ENCODE results near the gene MYOT. TPM values are rescaled to one million over a fixed set of nuclear protein-coding genes. Genes with fewer than 3 reads are reported as not detected.

Gene MYOT
- polyA plus RNA-seq, 5 donors: 0.90 to 8.3 (median 1.2) TPM

DNA sequence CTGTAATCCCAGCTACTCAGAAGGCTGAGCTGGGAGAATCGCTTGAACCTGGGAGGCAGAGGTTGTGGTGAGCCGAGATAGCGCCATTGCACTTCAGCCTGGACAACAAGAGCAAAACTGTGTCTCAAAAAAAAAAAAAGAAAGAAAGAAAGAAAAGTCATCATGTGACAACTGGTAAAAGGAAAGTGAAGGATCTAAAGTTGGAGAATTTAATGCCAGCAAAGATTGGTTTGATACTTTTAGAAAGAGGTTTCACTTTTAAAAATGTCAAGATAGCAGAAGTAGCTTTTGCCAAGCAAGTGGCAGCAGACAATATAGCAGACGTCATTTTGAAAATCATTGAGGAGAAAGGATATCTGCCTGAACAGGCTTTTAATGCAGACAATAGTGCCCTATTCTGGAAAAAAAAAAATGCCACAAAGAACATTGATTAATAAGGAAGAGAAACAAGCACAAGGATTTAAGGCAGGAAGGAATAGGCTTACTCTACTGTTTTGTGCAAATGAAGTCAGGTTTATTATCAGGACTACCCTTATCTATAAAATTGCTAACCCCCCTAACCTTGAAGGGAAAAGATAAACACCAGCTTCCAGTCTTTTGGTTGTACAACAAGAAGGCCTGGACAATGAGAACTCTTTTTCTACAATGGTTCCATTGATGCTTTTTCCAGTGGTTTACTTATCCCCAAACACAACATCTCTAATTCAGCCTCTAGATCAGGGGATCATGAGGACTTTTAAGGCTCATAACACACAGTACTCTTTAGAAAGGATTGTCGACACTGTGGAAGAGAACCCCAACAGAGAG lies 33.6 kb downstream of the MYOT start:
- DNase-seq: no peak

DNA sequence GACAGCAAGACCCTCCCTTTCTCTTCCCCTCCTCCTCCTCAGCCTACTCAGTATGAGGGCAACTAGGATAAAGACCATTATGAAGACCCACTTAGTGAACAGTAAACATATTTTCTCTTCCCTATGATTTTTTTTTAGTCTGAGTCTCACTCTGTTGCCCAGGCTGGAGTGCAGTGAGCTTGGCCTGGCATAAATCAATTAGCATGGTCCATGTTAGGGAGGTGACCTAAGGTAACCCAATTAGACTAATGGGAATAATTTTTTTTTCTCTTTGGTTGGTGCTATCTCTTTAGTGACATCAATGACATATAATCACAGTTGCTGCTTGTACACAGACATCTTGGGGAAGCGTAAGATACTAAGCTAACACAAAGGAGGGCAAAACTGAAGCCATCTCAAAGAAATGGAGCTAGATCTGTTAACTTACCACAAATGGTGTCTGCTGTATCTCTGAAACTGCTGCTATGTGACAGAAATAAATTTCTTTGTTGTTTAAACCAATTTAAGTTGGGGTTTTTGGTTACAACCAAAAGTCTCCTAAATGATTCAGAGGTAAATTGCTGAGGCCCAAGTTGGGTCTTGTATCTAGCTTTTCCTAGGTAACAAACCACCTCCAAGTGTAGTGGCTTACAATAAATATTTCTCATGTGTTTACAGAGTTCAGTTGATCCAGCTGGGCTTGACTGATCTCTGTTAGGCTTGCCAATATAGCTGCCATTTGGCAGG lies 34.9 kb downstream of the MYOT start:
- DNase-seq: no peak

DNA sequence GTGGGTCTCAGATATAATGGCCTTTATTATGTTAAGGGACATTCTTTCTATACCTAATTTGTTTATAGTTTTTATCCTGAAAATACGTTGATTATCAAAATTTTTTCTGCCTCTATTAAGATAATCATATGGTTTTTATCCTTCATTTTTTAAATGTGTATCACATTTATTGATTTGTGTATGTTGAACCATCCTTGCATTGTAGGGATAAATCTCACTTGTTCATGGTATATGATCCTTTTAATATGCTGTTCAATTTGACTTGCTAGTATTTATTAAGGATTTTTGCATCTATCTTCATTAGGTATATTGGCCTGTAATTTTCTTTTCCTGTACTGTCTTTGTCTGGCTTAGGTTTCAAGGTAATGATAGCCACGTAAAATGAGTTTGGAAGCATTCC lies 47.1 kb downstream of the MYOT start:
- no peak for DNase-seq

DNA sequence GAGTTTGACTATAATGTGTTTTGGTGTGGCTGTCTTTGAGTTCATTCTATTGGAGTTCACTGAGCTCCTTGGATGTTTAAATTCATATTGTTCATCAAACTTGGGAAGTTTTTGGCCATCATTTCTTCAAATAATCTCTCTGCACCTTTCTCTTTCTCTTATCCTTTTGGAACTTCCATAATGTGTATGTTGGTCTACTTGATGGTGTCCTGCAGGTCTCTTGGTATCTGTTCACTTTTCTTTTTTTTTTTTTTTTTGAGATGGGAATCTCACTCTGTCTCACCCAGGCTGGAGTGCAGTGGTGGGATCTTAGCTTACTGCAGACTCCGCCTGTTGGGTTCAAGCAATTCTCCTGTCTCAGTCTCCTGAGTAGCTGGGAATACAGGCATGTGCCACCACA lies 49.3 kb downstream of the MYOT start:
- DNase-seq: no peak

DNA sequence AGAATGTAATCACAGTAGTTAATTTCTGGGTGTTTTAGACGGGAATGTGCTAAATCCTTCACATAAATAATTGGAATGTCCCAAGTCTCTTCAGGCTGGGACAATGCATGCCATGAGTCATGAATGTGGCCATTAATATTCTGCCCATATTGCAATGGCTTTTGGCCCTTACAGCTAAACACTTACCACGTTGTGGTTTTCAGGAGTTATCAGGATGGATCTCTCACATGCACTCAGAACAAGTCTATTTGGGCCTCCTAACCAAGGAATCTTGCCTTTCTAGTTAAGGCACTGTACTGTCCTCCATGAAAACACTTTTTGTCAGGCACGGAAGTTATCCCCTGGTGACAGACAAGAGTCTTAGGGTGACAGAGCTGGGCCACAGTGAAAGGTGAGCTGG lies 54.3 kb downstream of the MYOT start:
- DNase-seq: no peak

DNA sequence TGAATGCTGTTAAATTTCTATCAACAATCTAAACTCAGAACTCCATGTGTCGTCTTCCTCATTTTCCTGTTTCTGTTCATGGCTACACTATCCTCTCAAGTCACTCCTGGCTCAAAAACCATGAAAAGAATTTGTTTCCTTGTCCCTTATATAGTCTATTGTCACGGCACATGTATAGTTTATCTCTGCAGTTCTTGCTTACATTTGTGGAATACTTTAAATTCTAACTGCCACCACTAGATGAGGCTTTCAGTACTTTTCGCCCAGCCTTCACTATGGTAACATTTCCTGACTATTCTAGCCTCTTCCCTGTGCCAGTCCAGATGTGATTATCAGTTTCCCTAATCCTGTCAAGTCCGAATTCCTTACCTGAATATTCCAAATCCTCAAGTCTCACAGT lies 56.2 kb downstream of the MYOT start:
- DNase-seq: no peak

DNA sequence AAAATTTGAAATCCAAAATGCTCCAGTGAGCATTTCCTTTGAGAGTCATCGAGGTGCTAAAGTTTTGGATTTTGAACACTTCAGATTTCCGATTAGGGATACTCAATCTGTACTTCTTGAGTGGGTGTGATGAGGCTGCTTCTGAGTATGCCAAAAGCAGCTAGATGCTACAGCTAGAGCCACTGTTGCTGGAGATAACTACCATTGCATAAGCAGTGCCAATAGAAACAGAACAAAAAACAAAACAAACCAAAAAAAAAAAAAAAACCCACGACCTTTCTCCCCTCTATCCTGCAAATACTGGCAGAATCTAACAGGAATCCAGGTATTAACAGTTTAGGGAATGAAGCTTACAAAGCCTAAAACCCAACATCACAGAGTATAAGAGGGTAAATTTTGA lies 65.1 kb downstream of the MYOT start:
- no peak for DNase-seq

DNA sequence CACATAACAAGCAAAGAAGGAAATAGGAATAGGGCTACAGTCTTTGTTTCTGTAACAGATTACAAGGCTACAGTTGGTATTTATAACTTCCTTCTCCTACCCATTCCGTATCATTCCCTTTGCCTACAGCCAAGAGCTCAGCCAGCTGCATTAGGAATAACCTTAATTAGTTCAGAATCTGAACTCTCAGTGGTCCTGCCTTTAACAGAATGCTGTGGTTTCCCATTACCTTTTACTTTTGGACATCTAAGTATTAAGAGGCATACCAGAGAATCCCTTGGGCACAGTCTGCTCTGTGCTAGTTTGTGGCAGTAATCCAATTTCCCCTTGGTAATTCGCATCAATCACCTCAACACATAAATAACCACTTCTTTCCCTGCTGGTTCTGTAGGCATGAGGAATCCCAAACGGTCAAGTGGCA lies 65.8 kb downstream of the MYOT start:
- no peak for DNase-seq

DNA sequence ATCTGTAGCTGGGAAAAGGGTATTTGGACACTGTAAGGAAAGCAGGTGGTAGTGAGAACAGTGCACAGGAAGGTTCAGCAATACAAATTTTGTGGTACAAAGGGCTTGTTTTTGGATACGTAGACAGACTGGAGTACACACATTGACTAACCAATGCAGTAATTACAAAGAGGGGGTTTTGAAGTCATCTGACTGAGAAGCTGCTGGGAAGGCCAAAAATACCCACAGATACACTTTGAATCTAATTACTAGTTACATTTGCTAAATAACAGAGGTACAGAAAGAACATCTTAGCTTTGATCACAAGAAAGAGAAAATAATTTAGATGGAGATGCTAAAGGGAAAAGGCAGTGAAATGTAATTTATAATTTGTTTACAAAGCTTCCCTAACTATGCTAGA lies 67.5 kb downstream of the MYOT start:
- no peak for DNase-seq

DNA sequence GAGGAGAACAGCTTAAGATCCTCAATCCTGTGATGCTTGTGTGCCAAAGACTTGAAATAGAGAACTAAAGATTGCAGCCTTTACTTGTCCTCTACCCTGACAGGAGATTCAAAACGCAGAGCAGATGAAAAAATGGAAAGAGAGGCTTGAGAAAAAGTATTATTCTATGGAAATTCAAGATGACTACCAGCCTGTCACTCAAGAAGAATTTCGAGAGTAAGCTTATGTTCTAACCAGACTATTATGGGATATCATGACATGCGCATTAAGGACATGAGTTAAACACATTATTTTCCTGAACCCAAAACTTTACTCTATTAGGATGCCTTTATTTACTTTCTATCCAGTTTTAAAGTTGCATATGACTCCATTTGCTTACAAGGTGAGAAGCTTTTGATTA lies 68.0 kb downstream of the MYOT start:
- DNase-seq: no peak

Other genes with a start within 250 kb of the MYOT start
- gene KLHL3, start 131.8 kb upstream of the MYOT start, polyA plus RNA-seq (ENCODE audit: insufficient read depth in 1 of 5, insufficient read length in 5 of 5, low replicate concordance in 1 of 5): 10 to 100 TPM; 19.5 to 37.0 (median 27.2) TPM
- gene HNRNPA0, start 113.5 kb upstream of the MYOT start, polyA plus RNA-seq (ENCODE audit: insufficient read depth in 1 of 5, insufficient read length in 5 of 5, low replicate concordance in 1 of 5): 10 to 100 TPM; 61.8 to 82.3 (median 73.1) TPM
- under 1 TPM; 0.28 to 0.51 (median 0.38) TPM for gene PKD2L2, start 21.6 kb downstream of the MYOT start, polyA plus RNA-seq (ENCODE audit: insufficient read depth in 1 of 5, insufficient read length in 5 of 5, low replicate concordance in 1 of 5)
- 10 to 100 TPM; 30.5 to 58.9 (median 51.2) TPM for gene FAM13B, start 165.2 kb downstream of the MYOT start, polyA plus RNA-seq (ENCODE audit: insufficient read depth in 1 of 5, insufficient read length in 5 of 5, low replicate concordance in 1 of 5)
- not detected for gene WNT8A, start 216.2 kb downstream of the MYOT start, polyA plus RNA-seq (ENCODE audit: insufficient read depth in 1 of 5, insufficient read length in 5 of 5, low replicate concordance in 1 of 5)

Data from right lung (tissue), 5 donors.